Stimulated activated naive B cell treated with anti-CD40 and anti-IgM and Interleukin-4, amounts not matched to agents 10 μg/mL and 1 μg/mL and 100 μg/mL, for 72 hours (primary cell): ENCODE measurements around the gene TMEM88.

ENCODE experiments used
- ATAC-seq, 2 donors: fragments of 150-1000 bp; cut with Tn5 transposase; replicated peaks; 2 replicates each; pipeline ENCODE4 v1.10.0; 2021; ENCODE audit warnings: moderate library complexity in 1 of 2
- DNase-seq: peaks from one replicate; pipeline ENCODE4 v3.0.0; 2021
- H3K27ac Mint-ChIP-seq: one replicate; pipeline ENCODE4 v1.8.0; 2022; ENCODE audit warnings: mild to moderate bottlenecking, mixed read lengths
- H3K27me3 Mint-ChIP-seq, 2 donors: one replicate each; pipeline ENCODE4 v1.8.0; 2022; ENCODE audit warnings: mixed read lengths in 2 of 2
- H3K36me3 Mint-ChIP-seq, 2 donors: one replicate each; pipeline ENCODE4 v1.8.0; 2022; ENCODE audit warnings: mixed read lengths in 2 of 2, mild to moderate bottlenecking in 1 of 2
- H3K4me1 Mint-ChIP-seq, 2 donors: one replicate each; pipeline ENCODE4 v1.8.0; 2022; ENCODE audit warnings: mixed read lengths in 2 of 2, mild to moderate bottlenecking in 1 of 2
- H3K4me3 Mint-ChIP-seq, 2 donors: one replicate each; pipeline ENCODE4 v1.8.0; 2022; ENCODE audit warnings: mild to moderate bottlenecking in 2 of 2, mixed read lengths in 2 of 2, moderate library complexity in 1 of 2
- H3K9me3 Mint-ChIP-seq, 2 donors: one replicate each; pipeline ENCODE4 v1.8.0; 2022; ENCODE audit warnings: mixed read lengths in 2 of 2, mild to moderate bottlenecking in 1 of 2

Gene TMEM88

GRCh38 chr17:7823581-7824001 lies 31.3 kb upstream of the TMEM88 start:
- Mint-ChIP-seq H3K4me3 (no peak overlapping the region), H3K27ac (no peak overlapping the region)

GRCh38 chr17:7824021-7824924 lies 30.6 kb upstream of the TMEM88 start:
- Mint-ChIP-seq H3K27ac (no peak overlapping the region), H3K9me3 (no peaks in the 10 kb centered on the region), H3K4me1 (peaks cover 7% of the 10 kb centered on the region in 2 donors), H3K4me3 (no peak overlapping the region), H3K27me3 (peaks cover 13 to 35% of the 10 kb centered on the region in 2 donors), H3K36me3 (no peaks in the 10 kb centered on the region)
- no peak for DNase-seq
- ATAC-seq: no peak

More at GRCh38 chr17:7823581-7824001, 31.3 kb upstream of the TMEM88 start:
- H3K9me3 Mint-ChIP-seq: no peaks in the 10 kb centered on the region
- ATAC-seq (no peak), DNase-seq (no peak)
- peaks cover 7% of the 10 kb centered on the region in 2 donors for H3K4me1 Mint-ChIP-seq
- H3K36me3 Mint-ChIP-seq: no peaks in the 10 kb centered on the region
- H3K27me3 Mint-ChIP-seq: peaks cover 12 to 37% of the 10 kb centered on the region in 2 donors

- ATAC-seq: peak; percentile 22 to 36
- H3K27ac Mint-ChIP-seq: no peak overlapping the region
- peaks cover 7% of the 10 kb centered on the region in 2 donors for H3K4me1 Mint-ChIP-seq
- no peak overlapping the region for H3K4me3 Mint-ChIP-seq
- peaks cover 11 to 28% of the 10 kb centered on the region in 2 donors for H3K27me3 Mint-ChIP-seq
- no peak for DNase-seq
- H3K9me3 Mint-ChIP-seq: no peaks in the 10 kb centered on the region
- H3K36me3 Mint-ChIP-seq: no peaks in the 10 kb centered on the region
These were observed 29.5 kb upstream of the TMEM88 start for GRCh38 chr17:7825206-7825990.

GRCh38 chr17:7830616-7831015 lies 24.2 kb upstream of the TMEM88 start:
- Mint-ChIP-seq H3K36me3 (no peaks in the 10 kb centered on the region), H3K27me3 (peaks cover 19 to 26% of the 10 kb centered on the region in 2 donors), H3K27ac (no peak overlapping the region), H3K4me1 (peaks cover 9 to 19% of the 10 kb centered on the region in 2 donors), H3K9me3 (peaks cover 0 to 1% of the 10 kb centered on the region in 2 donors), H3K4me3 (no peak overlapping the region)
- DNase-seq: no peak
- ATAC-seq: no peak

- H3K4me1 Mint-ChIP-seq: peaks cover 12 to 24% of the 10 kb centered on the region in 2 donors
- H3K9me3 Mint-ChIP-seq: peaks cover 0 to 1% of the 10 kb centered on the region in 2 donors
- no peak overlapping the region for H3K27ac Mint-ChIP-seq
- DNase-seq: no peak
- H3K27me3 Mint-ChIP-seq: peaks cover 19 to 26% of the 10 kb centered on the region in 2 donors
- no peaks in the 10 kb centered on the region for H3K36me3 Mint-ChIP-seq
- ATAC-seq: no peak
- no peak overlapping the region for H3K4me3 Mint-ChIP-seq
These were observed 23.6 kb upstream of the TMEM88 start for GRCh38 chr17:7831233-7831632.

- no peak for DNase-seq
- H3K27me3 Mint-ChIP-seq: peaks cover 13 to 26% of the 10 kb centered on the region in 2 donors
- H3K4me3 Mint-ChIP-seq: no peak overlapping the region
- no peaks in the 10 kb centered on the region for H3K36me3 Mint-ChIP-seq
- no peak overlapping the region for H3K27ac Mint-ChIP-seq
- ATAC-seq: no peak
- H3K4me1 Mint-ChIP-seq: peaks cover 24 to 36% of the 10 kb centered on the region in 2 donors
- peaks cover 0 to 1% of the 10 kb centered on the region in 2 donors for H3K9me3 Mint-ChIP-seq
These were observed 22.4 kb upstream of the TMEM88 start for GRCh38 chr17:7832431-7832830.

GRCh38 chr17:7833011-7833794 lies 21.7 kb upstream of the TMEM88 start:
- Mint-ChIP-seq H3K9me3 (peaks cover 0 to 1% of the 10 kb centered on the region in 2 donors), H3K4me1 (peaks cover 27 to 41% of the 10 kb centered on the region in 2 donors), H3K4me3 (peak overlapping the region; percentile 86 to 95), H3K27ac (peak overlapping the region; percentile 95), H3K27me3 (peaks cover 13 to 26% of the 10 kb centered on the region in 2 donors), H3K36me3 (no peaks in the 10 kb centered on the region)
- no peak for DNase-seq
- ATAC-seq: no peak

- Mint-ChIP-seq H3K36me3 (no peaks in the 10 kb centered on the region), H3K9me3 (peaks cover 0 to 1% of the 10 kb centered on the region in 2 donors), H3K27ac (peak within 1 kb of the TSS; percentile 97), H3K4me1 (peaks cover 34 to 48% of the 10 kb centered on the region in 2 donors), H3K4me3 (peak within 1 kb of the TSS; percentile 86 to 95), H3K27me3 (peaks cover 12 to 26% of the 10 kb centered on the region in 2 donors)
- DNase-seq: peak; percentile 82
- peak; percentile 67 to 71 for ATAC-seq
These were observed 20.9 kb upstream of the TMEM88 start, which contains the start of gene KDM6B for GRCh38 chr17:7833795-7834541. Gene KDM6B, plus strand, starts transcription at chr17:7834217. Its CDS starts 11,338 bp downstream, at chr17:7845555.

- ATAC-seq (peak; percentile 47 to 49), DNase-seq (peak; percentile 53)
- Mint-ChIP-seq H3K4me3 (peak overlapping the region; percentile 86 to 95), H3K4me1 (peaks cover 38 to 54% of the 10 kb centered on the region in 2 donors), H3K9me3 (peaks cover 0 to 1% of the 10 kb centered on the region in 2 donors), H3K27ac (peak overlapping the region; percentile 97), H3K36me3 (no peaks in the 10 kb centered on the region), H3K27me3 (peaks cover 6 to 22% of the 10 kb centered on the region in 2 donors)
These were observed 20.3 kb upstream of the TMEM88 start for GRCh38 chr17:7834542-7834956.

- H3K4me3 Mint-ChIP-seq: peak overlapping the region; percentile 86 to 95
- H3K4me1 Mint-ChIP-seq: peaks cover 43 to 60% of the 10 kb centered on the region in 2 donors
- peak overlapping the region; percentile 97 for H3K27ac Mint-ChIP-seq
These were observed 19.7 kb upstream of the TMEM88 start for GRCh38 chr17:7834957-7835813.

GRCh38 chr17:7835814-7836595 lies 18.9 kb upstream of the TMEM88 start:
- Mint-ChIP-seq H3K9me3 (peaks cover 0 to 1% of the 10 kb centered on the region in 2 donors), H3K36me3 (peaks cover 2 to 3% of the 10 kb centered on the region in 2 donors), H3K4me1 (peaks cover 49 to 69% of the 10 kb centered on the region in 2 donors), H3K4me3 (peak overlapping the region; percentile 86 to 95), H3K27me3 (peaks cover 6 to 16% of the 10 kb centered on the region in 2 donors), H3K27ac (peak overlapping the region; percentile 97)
- no peak for DNase-seq
- peak; percentile 37 to 42 for ATAC-seq

More at GRCh38 chr17:7834957-7835813, 19.7 kb upstream of the TMEM88 start:
- DNase-seq: peak; percentile 79
- peak; percentile 52 to 56 for ATAC-seq
- Mint-ChIP-seq H3K27me3 (peaks cover 6 to 22% of the 10 kb centered on the region in 2 donors), H3K9me3 (peaks cover 0 to 1% of the 10 kb centered on the region in 2 donors), H3K36me3 (no peaks in the 10 kb centered on the region)
